ENCODE measurements around the gene NAA20.

The NAA20 gene

GRCh38 chr20:20017001-20017843 is at the start of gene NAA20:
Gene NAA20, plus strand, starts transcription at chr20:20017362. Its CDS starts 35 bp downstream, at chr20:20017397.
- DNase-seq (ENCODE audit: low read depth): peak; percentile 72

- no peak for DNase-seq (ENCODE audit: low read depth)
These were observed 49.7 kb upstream of the NAA20 start for GRCh38 chr20:19967445-19967844.

- DNase-seq (ENCODE audit: low read depth): no peak
These were observed 49.1 kb upstream of the NAA20 start for GRCh38 chr20:19968028-19968427.

- DNase-seq (ENCODE audit: low read depth): no peak
These were observed 48.6 kb upstream of the NAA20 start for GRCh38 chr20:19968466-19969073.

GRCh38 chr20:19969106-19969505 is 48.1 kb upstream of the NAA20 start:
- no peak for DNase-seq (ENCODE audit: low read depth)

- DNase-seq (ENCODE audit: low read depth): no peak
These were observed 47.5 kb upstream of the NAA20 start for GRCh38 chr20:19969507-19970255.

- DNase-seq (ENCODE audit: low read depth): no peak
These were observed 46.9 kb upstream of the NAA20 start for GRCh38 chr20:19970256-19970765.

- DNase-seq (ENCODE audit: low read depth): no peak
These were observed 46.0 kb upstream of the NAA20 start for GRCh38 chr20:19971116-19971515.

GRCh38 chr20:19973961-19974629 is 43.1 kb upstream of the NAA20 start:
- no peak for DNase-seq (ENCODE audit: low read depth)

GRCh38 chr20:19974630-19975435 is 42.3 kb upstream of the NAA20 start:
- no peak for DNase-seq (ENCODE audit: low read depth)

GRCh38 chr20:19975436-19975799 is 41.7 kb upstream of the NAA20 start:
- DNase-seq (ENCODE audit: low read depth): no peak

- no peak for DNase-seq (ENCODE audit: low read depth)
These were observed 41.3 kb upstream of the NAA20 start for GRCh38 chr20:19975901-19976300.

- DNase-seq (ENCODE audit: low read depth): no peak
These were observed 40.4 kb upstream of the NAA20 start for GRCh38 chr20:19976595-19977372.

- no peak for DNase-seq (ENCODE audit: low read depth)
These were observed 39.8 kb upstream of the NAA20 start for GRCh38 chr20:19977373-19977770.

- DNase-seq (ENCODE audit: low read depth): no peak
These were observed 38.5 kb upstream of the NAA20 start for GRCh38 chr20:19978511-19979210.

- no peak for DNase-seq (ENCODE audit: low read depth)
These were observed 36.1 kb upstream of the NAA20 start for GRCh38 chr20:19981031-19981451.

GRCh38 chr20:19986419-19986818 is 30.7 kb upstream of the NAA20 start:
- no peak for DNase-seq (ENCODE audit: low read depth)

- no peak for DNase-seq (ENCODE audit: low read depth)
These were observed 30.1 kb upstream of the NAA20 start for GRCh38 chr20:19987046-19987445.

GRCh38 chr20:19990850-19991249 is 26.3 kb upstream of the NAA20 start:
- DNase-seq (ENCODE audit: low read depth): no peak

GRCh38 chr20:19991308-19991707 is 25.9 kb upstream of the NAA20 start:
- no peak for DNase-seq (ENCODE audit: low read depth)

Measured in CMK (cell line).